ENCODE data around the gene TBXAS1.

DNA sequence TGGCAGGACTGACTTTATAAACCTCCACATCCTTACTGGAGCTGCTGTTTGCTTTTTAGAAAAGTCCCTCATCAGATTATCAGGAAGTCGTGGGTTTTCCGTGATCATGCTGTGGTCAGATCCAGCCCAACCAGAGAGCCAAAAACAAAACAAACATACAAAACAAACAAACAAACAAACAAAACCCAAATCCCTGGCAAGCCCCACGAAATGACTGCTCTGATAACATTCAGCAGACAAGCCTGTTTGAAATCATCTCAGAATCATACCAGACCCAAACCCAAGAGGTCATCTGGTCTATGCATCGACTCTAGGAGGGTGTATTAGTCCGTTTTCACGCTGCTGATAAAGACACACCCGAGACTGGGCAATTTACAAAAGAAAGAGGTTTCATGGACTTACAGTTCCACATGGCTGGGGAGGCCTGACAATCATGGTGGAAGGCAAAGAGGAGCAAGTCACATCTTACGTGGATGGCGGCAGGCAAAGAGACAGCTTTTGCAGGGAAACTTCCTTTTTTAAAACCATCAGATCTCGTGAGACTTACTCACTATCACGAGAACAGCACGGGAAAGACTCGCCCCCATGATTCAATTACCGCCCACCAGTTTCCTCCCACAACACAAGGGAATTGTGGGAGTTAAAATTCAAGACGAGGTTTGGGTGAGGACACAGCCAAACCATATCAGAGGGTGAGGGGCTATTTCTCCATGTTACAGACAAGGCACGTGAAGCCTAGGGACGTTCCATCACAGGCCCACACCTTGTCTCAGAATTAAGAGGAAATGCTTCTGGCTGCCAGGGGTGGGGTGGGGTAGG is 148.0 kb downstream of the TBXAS1 start:
- TF ChIP-seq SP1 (IDR thresholded peaks at IDR 0.05) (no peak), FOXM1 (IDR thresholded peaks at IDR 0.05; ENCODE audit: borderline replicate concordance) (no peak), L3MBTL2 (conservative IDR thresholded peaks at IDR 0.05) (no peak), FOXA1 (IDR thresholded peaks at IDR 0.05) (no peak), TARDBP (IDR thresholded peaks at IDR 0.05) (no peak), HDGF (IDR thresholded peaks at IDR 0.05; ENCODE audit: borderline replicate concordance) (no peak), ARNT (IDR thresholded peaks at IDR 0.05) (no peak), NFRKB (IDR thresholded peaks at IDR 0.05) (no peak), FOXK2 (IDR thresholded peaks at IDR 0.05) (no peak), CTBP1 (IDR thresholded peaks at IDR 0.05; ENCODE audit: borderline replicate concordance) (no peak), SUZ12 (IDR thresholded peaks at IDR 0.05) (no peak), BHLHE40 (IDR thresholded peaks at IDR 0.05; ENCODE audit: borderline replicate concordance) (no peak)
- TF ChIP-seq, protein P1, sequence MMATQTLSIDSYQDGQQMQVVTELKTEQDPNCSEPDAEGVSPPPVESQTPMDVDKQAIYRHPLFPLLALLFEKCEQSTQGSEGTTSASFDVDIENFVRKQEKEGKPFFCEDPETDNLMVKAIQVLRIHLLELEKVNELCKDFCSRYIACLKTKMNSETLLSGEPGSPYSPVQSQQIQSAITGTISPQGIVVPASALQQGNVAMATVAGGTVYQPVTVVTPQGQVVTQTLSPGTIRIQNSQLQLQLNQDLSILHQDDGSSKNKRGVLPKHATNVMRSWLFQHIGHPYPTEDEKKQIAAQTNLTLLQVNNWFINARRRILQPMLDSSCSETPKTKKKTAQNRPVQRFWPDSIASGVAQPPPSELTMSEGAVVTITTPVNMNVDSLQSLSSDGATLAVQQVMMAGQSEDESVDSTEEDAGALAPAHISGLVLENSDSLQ (IDR thresholded peaks at IDR 0.05), result no peak

Data from HEK293T (cell line).